DND-41 (cell line): ENCODE measurements around the gene GTPBP1.

ENCODE experiments used
- EZH2 ChIP-seq: IDR thresholded peaks from 3 replicates; pipeline ENCODE4 v1.6.1; 2012; ENCODE audit warnings: borderline replicate concordance, low read depth, mild to moderate bottlenecking, moderate library complexity, low read length, inconsistent platforms; ENCODE audit not compliant: severe bottlenecking
- TF ChIP-seq, protein P1 (sequence below): IDR thresholded peaks from 2 replicates; pipeline ENCODE4 v1.5.1; 2012; ENCODE audit warnings: borderline replicate concordance, low read length, moderate library complexity, mild to moderate bottlenecking; ENCODE audit not compliant: poor library complexity, severe bottlenecking; ENCODE audit errors: extremely low read depth

- TF ChIP-seq, protein P1, sequence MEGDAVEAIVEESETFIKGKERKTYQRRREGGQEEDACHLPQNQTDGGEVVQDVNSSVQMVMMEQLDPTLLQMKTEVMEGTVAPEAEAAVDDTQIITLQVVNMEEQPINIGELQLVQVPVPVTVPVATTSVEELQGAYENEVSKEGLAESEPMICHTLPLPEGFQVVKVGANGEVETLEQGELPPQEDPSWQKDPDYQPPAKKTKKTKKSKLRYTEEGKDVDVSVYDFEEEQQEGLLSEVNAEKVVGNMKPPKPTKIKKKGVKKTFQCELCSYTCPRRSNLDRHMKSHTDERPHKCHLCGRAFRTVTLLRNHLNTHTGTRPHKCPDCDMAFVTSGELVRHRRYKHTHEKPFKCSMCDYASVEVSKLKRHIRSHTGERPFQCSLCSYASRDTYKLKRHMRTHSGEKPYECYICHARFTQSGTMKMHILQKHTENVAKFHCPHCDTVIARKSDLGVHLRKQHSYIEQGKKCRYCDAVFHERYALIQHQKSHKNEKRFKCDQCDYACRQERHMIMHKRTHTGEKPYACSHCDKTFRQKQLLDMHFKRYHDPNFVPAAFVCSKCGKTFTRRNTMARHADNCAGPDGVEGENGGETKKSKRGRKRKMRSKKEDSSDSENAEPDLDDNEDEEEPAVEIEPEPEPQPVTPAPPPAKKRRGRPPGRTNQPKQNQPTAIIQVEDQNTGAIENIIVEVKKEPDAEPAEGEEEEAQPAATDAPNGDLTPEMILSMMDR, result no peak
- TF ChIP-seq EZH2, result no peak
These were observed 52.7 kb downstream of the GTPBP1 start for GRCh38 chr22:38758276-38758945.
